WTC11 (cell line): Measurements from ENCODE around the gene NECTIN3. TPM values are rescaled to one million over a fixed set of nuclear protein-coding genes. Genes with fewer than 3 reads are reported as not detected.
A peak's percentile ranks its signal among the peaks of the same experiment; 100 is the strongest.

Experiments
- FOXP1 ChIP-seq: sonication (generic); formaldehyde crosslinking; IDR thresholded peaks from 2 replicates; pipeline ENCODE4 v1.8.0; 2022; ENCODE audit warnings: missing genetic modification reagents, mild to moderate bottlenecking, moderate library complexity, borderline replicate concordance
- KAT7 ChIP-seq: sonication (generic); formaldehyde crosslinking; IDR thresholded peaks from 2 replicates; pipeline ENCODE4 v1.8.1; 2023; ENCODE audit warnings: missing genetic modification reagents, mild to moderate bottlenecking, borderline replicate concordance
- NFE2L1 ChIP-seq: sonication (generic); formaldehyde crosslinking; IDR thresholded peaks from 2 replicates; pipeline ENCODE4 v1.8.1; 2023; ENCODE audit warnings: missing genetic modification reagents
- NR1H2 ChIP-seq: sonication (generic); formaldehyde crosslinking; IDR thresholded peaks from 2 replicates; pipeline ENCODE4 v1.9.0; 2021; ENCODE audit warnings: mild to moderate bottlenecking, moderate library complexity, missing genetic modification reagents
- OVOL2 ChIP-seq: fragments of 250-450 bp; sonication (Bioruptor Pico); IDR thresholded peaks from 2 replicates; pipeline ENCODE4 v1.9.0; 2021; ENCODE audit warnings: mild to moderate bottlenecking, borderline replicate concordance
- TEAD1 ChIP-seq: sonication (generic); formaldehyde crosslinking; IDR thresholded peaks from 2 replicates; pipeline ENCODE4 v1.8.0; 2022; ENCODE audit warnings: mild to moderate bottlenecking, missing genetic modification reagents
- ZNF219 ChIP-seq: sonication (generic); formaldehyde crosslinking; IDR thresholded peaks from 2 replicates; pipeline ENCODE4 v1.8.0; 2023; ENCODE audit warnings: missing genetic modification reagents, mild to moderate bottlenecking, borderline replicate concordance
- ZNF232 ChIP-seq: sonication (generic); formaldehyde crosslinking; IDR thresholded peaks from 2 replicates; pipeline ENCODE4 v1.8.0; 2022; ENCODE audit warnings: mild to moderate bottlenecking, missing genetic modification reagents
- ZNF317 ChIP-seq: sonication (generic); formaldehyde crosslinking; IDR thresholded peaks from 2 replicates; pipeline ENCODE4 v1.8.1; 2023; ENCODE audit warnings: low read depth, mild to moderate bottlenecking, moderate library complexity, missing genetic modification reagents, borderline replicate concordance
- ZNF416 ChIP-seq: fragments of 250-450 bp; sonication (Bioruptor Pico); IDR thresholded peaks from 2 replicates; pipeline ENCODE4 v1.9.0; 2021; ENCODE audit warnings: mild to moderate bottlenecking, inconsistent platforms
- ZNF671 ChIP-seq: fragments of 250-450 bp; sonication (Bioruptor Pico); IDR thresholded peaks from 2 replicates; pipeline ENCODE4 v1.8.0; 2021; ENCODE audit warnings: mild to moderate bottlenecking
- total RNA-seq: library from RNA; stranded (reverse); gene quantifications from 3 replicates; pipeline ENCODE4 v1.2.3, GENCODE V29; 2021
- TF ChIP-seq, protein P1 (sequence below): fragments of 250-450 bp; sonication (Bioruptor Pico); IDR thresholded peaks from 2 replicates; pipeline ENCODE4 v1.9.0; 2021; ENCODE audit warnings: mild to moderate bottlenecking, borderline replicate concordance
- TF ChIP-seq, protein P2 (sequence below): sonication (generic); formaldehyde crosslinking; IDR thresholded peaks from 2 replicates; pipeline ENCODE4 v1.8.1; 2023; ENCODE audit warnings: mild to moderate bottlenecking, missing genetic modification reagents
- TF ChIP-seq, protein P3 (sequence below): sonication (generic); formaldehyde crosslinking; conservative IDR thresholded peaks from 2 replicates; pipeline ENCODE4 v1.8.1; 2023; ENCODE audit warnings: mild to moderate bottlenecking, low read depth, missing genetic modification reagents, moderate library complexity
- TF ChIP-seq, protein P4 (sequence below): sonication (generic); formaldehyde crosslinking; IDR thresholded peaks from 2 replicates; pipeline ENCODE4 v1.8.1; 2022; ENCODE audit warnings: low read depth, missing genetic modification reagents, borderline replicate concordance
- TF ChIP-seq, protein P5 (sequence below): fragments of 250-450 bp; sonication (Bioruptor Pico); conservative IDR thresholded peaks from 2 replicates; pipeline ENCODE4 v1.9.0; 2021; ENCODE audit warnings: mild to moderate bottlenecking
- TF ChIP-seq, protein P6 (sequence below): sonication (generic); formaldehyde crosslinking; IDR thresholded peaks from 2 replicates; pipeline ENCODE4 v1.8.1; 2023; ENCODE audit warnings: mild to moderate bottlenecking, moderate library complexity, missing genetic modification reagents
- TF ChIP-seq, protein P7 (sequence below): sonication (generic); formaldehyde crosslinking; conservative IDR thresholded peaks from 2 replicates; pipeline ENCODE4 v1.8.1; 2022; ENCODE audit warnings: mild to moderate bottlenecking, missing genetic modification reagents
- TF ChIP-seq, protein P8 (sequence below): sonication (generic); formaldehyde crosslinking; IDR thresholded peaks from 2 replicates; pipeline ENCODE4 v1.8.1; 2023; ENCODE audit warnings: mild to moderate bottlenecking, missing genetic modification reagents, moderate library complexity
- TF ChIP-seq, protein P9 (sequence below): sonication (generic); formaldehyde crosslinking; IDR thresholded peaks from 2 replicates; pipeline ENCODE4 v1.8.1; 2023; ENCODE audit warnings: mild to moderate bottlenecking, missing genetic modification reagents, moderate library complexity
- TF ChIP-seq, protein P10 (sequence below): fragments of 250-450 bp; sonication (Bioruptor Pico); IDR thresholded peaks from 2 replicates; pipeline ENCODE4 v1.9.0; 2021; ENCODE audit warnings: mild to moderate bottlenecking

The NECTIN3 gene
- total RNA-seq, 1 experiment from 2014 or later, result 24.8 TPM

DNA sequence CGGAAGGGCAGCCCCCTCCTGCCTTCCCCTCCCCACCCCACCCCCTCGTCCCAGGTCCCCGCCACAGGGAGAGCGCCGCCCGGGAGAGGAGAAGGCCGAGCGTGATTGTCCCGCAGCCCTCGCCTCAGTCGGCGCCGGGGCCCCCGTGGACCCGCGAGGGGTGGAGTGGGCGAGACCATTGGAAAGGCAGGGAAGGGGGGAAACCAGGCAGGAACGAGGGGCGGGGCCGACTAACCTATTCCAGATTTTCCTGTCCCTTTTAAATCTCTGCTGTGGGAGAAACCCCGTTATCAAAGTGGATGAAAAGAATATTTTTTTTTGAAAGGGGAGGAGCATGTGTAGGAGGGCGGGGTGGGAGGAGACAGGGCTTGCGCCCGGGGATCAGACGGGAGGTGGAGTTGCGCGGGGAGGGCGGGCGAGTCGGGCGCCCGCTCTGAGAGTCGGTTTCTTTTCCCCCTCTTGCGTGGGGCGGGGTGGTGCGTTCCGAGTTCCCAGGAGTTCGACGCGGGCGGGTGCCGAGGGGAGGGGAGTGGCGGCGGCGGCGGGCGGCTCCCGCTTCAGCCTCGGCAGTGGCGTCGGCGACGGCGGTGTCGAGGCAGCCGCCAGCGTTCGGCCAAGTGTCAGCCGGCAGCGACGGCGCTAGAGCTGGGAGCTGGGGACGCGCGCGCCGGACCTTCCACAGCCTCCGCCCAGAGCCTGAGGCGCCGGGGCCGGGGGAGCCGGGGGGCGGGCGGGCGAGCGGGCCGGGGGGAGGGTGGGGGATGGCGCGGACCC, at the start of gene NECTIN3 (continued):
- TF ChIP-seq, protein P1, sequence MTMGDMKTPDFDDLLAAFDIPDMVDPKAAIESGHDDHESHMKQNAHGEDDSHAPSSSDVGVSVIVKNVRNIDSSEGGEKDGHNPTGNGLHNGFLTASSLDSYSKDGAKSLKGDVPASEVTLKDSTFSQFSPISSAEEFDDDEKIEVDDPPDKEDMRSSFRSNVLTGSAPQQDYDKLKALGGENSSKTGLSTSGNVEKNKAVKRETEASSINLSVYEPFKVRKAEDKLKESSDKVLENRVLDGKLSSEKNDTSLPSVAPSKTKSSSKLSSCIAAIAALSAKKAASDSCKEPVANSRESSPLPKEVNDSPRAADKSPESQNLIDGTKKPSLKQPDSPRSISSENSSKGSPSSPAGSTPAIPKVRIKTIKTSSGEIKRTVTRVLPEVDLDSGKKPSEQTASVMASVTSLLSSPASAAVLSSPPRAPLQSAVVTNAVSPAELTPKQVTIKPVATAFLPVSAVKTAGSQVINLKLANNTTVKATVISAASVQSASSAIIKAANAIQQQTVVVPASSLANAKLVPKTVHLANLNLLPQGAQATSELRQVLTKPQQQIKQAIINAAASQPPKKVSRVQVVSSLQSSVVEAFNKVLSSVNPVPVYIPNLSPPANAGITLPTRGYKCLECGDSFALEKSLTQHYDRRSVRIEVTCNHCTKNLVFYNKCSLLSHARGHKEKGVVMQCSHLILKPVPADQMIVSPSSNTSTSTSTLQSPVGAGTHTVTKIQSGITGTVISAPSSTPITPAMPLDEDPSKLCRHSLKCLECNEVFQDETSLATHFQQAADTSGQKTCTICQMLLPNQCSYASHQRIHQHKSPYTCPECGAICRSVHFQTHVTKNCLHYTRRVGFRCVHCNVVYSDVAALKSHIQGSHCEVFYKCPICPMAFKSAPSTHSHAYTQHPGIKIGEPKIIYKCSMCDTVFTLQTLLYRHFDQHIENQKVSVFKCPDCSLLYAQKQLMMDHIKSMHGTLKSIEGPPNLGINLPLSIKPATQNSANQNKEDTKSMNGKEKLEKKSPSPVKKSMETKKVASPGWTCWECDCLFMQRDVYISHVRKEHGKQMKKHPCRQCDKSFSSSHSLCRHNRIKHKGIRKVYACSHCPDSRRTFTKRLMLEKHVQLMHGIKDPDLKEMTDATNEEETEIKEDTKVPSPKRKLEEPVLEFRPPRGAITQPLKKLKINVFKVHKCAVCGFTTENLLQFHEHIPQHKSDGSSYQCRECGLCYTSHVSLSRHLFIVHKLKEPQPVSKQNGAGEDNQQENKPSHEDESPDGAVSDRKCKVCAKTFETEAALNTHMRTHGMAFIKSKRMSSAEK (CRISPR knock-in tag), result no peak
- TF ChIP-seq, protein P2, sequence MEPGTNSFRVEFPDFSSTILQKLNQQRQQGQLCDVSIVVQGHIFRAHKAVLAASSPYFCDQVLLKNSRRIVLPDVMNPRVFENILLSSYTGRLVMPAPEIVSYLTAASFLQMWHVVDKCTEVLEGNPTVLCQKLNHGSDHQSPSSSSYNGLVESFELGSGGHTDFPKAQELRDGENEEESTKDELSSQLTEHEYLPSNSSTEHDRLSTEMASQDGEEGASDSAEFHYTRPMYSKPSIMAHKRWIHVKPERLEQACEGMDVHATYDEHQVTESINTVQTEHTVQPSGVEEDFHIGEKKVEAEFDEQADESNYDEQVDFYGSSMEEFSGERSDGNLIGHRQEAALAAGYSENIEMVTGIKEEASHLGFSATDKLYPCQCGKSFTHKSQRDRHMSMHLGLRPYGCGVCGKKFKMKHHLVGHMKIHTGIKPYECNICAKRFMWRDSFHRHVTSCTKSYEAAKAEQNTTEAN (CRISPR knock-in tag), result no peak
- TF ChIP-seq, protein P3, sequence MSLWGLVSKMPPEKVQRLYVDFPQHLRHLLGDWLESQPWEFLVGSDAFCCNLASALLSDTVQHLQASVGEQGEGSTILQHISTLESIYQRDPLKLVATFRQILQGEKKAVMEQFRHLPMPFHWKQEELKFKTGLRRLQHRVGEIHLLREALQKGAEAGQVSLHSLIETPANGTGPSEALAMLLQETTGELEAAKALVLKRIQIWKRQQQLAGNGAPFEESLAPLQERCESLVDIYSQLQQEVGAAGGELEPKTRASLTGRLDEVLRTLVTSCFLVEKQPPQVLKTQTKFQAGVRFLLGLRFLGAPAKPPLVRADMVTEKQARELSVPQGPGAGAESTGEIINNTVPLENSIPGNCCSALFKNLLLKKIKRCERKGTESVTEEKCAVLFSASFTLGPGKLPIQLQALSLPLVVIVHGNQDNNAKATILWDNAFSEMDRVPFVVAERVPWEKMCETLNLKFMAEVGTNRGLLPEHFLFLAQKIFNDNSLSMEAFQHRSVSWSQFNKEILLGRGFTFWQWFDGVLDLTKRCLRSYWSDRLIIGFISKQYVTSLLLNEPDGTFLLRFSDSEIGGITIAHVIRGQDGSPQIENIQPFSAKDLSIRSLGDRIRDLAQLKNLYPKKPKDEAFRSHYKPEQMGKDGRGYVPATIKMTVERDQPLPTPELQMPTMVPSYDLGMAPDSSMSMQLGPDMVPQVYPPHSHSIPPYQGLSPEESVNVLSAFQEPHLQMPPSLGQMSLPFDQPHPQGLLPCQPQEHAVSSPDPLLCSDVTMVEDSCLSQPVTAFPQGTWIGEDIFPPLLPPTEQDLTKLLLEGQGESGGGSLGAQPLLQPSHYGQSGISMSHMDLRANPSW (CRISPR knock-in tag), result 0 out of 2 replicates have a peak, but pooled peaks have one; percentile 29
- TF ChIP-seq NR1H2 (CRISPR knock-in tag) (no peak), ZNF317 (CRISPR knock-in tag) (no peak), ZNF671 (no peak), ZNF416 (no peak), ZNF219 (no peak), FOXP1 (CRISPR knock-in tag) (no peak; the same call in 1 of the 2 replicates), ZNF232 (no peak), KAT7 (CRISPR knock-in tag) (no peak), OVOL2 (CRISPR knock-in tag) (no peak), NFE2L1 (CRISPR knock-in tag) (no peak), TEAD1 (peak; percentile 9; the same call in 1 of the 2 replicates)
- TF ChIP-seq, protein P4, sequence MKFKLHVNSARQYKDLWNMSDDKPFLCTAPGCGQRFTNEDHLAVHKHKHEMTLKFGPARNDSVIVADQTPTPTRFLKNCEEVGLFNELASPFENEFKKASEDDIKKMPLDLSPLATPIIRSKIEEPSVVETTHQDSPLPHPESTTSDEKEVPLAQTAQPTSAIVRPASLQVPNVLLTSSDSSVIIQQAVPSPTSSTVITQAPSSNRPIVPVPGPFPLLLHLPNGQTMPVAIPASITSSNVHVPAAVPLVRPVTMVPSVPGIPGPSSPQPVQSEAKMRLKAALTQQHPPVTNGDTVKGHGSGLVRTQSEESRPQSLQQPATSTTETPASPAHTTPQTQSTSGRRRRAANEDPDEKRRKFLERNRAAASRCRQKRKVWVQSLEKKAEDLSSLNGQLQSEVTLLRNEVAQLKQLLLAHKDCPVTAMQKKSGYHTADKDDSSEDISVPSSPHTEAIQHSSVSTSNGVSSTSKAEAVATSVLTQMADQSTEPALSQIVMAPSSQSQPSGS (CRISPR knock-in tag), result no peak
- TF ChIP-seq, protein P5, sequence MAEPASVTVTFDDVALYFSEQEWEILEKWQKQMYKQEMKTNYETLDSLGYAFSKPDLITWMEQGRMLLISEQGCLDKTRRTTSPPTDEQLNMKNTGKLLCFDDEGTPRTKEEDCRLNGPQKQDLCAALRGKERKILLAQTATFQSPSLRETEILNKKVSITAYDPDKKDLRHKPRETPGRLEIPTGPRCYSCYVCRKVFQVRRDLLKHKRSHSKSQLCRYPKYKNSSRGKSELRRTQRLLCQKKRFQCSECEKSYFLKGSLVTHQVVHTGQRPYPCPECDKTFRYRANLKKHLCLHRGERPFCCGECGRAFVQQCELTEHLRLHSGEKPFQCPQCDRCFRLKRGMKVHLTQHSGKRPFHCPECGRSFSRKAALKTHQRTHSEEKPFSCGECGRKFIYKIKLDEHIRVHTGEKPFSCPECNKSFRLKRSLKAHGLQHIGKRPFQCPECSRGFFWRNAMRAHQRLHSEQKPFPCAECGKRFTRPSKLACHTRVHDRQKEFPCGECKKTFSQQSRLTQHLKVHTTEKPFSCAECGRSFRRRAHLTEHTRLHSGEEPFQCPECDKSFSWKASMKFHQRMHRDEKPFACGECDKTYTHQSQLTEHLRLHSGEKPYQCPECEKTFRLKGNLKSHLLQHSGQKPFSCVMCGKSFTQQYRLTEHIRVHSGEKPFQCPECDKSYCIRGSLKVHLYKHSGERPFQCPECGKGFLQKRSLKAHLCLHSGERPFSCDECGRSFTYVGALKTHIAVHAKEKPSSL (CRISPR knock-in tag), result no peak
- TF ChIP-seq, protein P6, sequence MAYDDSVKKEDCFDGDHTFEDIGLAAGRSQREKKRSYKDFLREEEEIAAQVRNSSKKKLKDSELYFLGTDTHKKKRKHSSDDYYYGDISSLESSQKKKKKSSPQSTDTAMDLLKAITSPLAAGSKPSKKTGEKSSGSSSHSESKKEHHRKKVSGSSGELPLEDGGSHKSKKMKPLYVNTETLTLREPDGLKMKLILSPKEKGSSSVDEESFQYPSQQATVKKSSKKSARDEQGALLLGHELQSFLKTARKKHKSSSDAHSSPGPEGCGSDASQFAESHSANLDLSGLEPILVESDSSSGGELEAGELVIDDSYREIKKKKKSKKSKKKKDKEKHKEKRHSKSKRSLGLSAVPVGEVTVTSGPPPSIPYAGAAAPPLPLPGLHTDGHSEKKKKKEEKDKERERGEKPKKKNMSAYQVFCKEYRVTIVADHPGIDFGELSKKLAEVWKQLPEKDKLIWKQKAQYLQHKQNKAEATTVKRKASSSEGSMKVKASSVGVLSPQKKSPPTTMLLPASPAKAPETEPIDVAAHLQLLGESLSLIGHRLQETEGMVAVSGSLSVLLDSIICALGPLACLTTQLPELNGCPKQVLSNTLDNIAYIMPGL (CRISPR knock-in tag), result 0 out of 2 replicates have a peak, but pooled peaks have one; percentile 25
- TF ChIP-seq, protein P7, sequence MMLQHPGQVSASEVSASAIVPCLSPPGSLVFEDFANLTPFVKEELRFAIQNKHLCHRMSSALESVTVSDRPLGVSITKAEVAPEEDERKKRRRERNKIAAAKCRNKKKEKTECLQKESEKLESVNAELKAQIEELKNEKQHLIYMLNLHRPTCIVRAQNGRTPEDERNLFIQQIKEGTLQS (CRISPR knock-in tag), result no peak
- TF ChIP-seq, protein P8, sequence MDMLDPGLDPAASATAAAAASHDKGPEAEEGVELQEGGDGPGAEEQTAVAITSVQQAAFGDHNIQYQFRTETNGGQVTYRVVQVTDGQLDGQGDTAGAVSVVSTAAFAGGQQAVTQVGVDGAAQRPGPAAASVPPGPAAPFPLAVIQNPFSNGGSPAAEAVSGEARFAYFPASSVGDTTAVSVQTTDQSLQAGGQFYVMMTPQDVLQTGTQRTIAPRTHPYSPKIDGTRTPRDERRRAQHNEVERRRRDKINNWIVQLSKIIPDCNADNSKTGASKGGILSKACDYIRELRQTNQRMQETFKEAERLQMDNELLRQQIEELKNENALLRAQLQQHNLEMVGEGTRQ (CRISPR knock-in tag), result no peak
- TF ChIP-seq, protein P9, sequence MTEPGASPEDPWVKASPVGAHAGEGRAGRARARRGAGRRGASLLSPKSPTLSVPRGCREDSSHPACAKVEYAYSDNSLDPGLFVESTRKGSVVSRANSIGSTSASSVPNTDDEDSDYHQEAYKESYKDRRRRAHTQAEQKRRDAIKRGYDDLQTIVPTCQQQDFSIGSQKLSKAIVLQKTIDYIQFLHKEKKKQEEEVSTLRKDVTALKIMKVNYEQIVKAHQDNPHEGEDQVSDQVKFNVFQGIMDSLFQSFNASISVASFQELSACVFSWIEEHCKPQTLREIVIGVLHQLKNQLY (CRISPR knock-in tag), result no peak
- TF ChIP-seq, protein P10, sequence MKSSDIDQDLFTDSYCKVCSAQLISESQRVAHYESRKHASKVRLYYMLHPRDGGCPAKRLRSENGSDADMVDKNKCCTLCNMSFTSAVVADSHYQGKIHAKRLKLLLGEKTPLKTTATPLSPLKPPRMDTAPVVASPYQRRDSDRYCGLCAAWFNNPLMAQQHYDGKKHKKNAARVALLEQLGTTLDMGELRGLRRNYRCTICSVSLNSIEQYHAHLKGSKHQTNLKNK, result no peak
